Activated CD8-positive, alpha-beta T cell treated with anti-CD3 and anti-CD28 coated beads, Interleukin-2, amount 10 ng/mL, durations not matched to agents 7 days and 5 days (primary cell): Measurements from ENCODE around the gene THBD. TPM values are rescaled to one million over a fixed set of nuclear protein-coding genes. Genes with fewer than 3 reads are reported as not detected.

Experiments
- ATAC-seq: fragments of 150-1000 bp; cut with Tn5 transposase; one replicate; pipeline ENCODE4 v1.10.0; 2021; ENCODE audit warnings: moderate library complexity
- CTCF ChIA-PET: fragments of 350-600 bp; sonication (Branson Sonifier 250); formaldehyde crosslinking; loops from one replicate; lab custom pipeline; 2021; ENCODE audit warnings: antibody characterized with exemption; lab: Charles Lee
- POLR2A ChIA-PET: fragments of 350-600 bp; sonication (Branson Sonifier 250); formaldehyde crosslinking; loops from one replicate; lab custom pipeline; 2021; ENCODE audit warnings: antibody characterized with exemption; lab: Charles Lee
- DNase-seq: peaks from one replicate; pipeline ENCODE4 v3.0.0-alpha.2; 2020
- H3K27ac Mint-ChIP-seq: one replicate; pipeline ENCODE4 v1.8.0; 2021; ENCODE audit warnings: mild to moderate bottlenecking, mixed read lengths
- H3K27me3 Mint-ChIP-seq: one replicate; pipeline ENCODE4 v1.8.0; 2021; ENCODE audit warnings: low read depth, mixed read lengths
- H3K36me3 Mint-ChIP-seq: one replicate; pipeline ENCODE4 v1.8.0; 2021; ENCODE audit warnings: low read depth, mixed read lengths
- H3K4me1 Mint-ChIP-seq: one replicate; pipeline ENCODE4 v1.8.0; 2021; ENCODE audit warnings: low read depth, mixed read lengths
- H3K4me3 Mint-ChIP-seq: one replicate; pipeline ENCODE4 v1.8.0; 2021; ENCODE audit warnings: mild to moderate bottlenecking, mixed read lengths
- H3K9me3 Mint-ChIP-seq: one replicate; pipeline ENCODE4 v1.8.0; 2022; ENCODE audit warnings: mixed read lengths; ENCODE audit not compliant: insufficient read depth
- total RNA-seq, 2 experiments: library from RNA; stranded (reverse); gene quantifications; one replicate each; pipeline ENCODE4 v1.2.3, GENCODE V29; 2021

Gene THBD
- total RNA-seq, 2 experiments from 2014 or later, result not detected

GRCh38 chr20:23017516-23017915 lies 32.0 kb downstream of the THBD start:
- Mint-ChIP-seq H3K4me1 (no peaks in the 10 kb centered on the region), H3K4me3 (no peak overlapping the region), H3K27me3 (no peaks in the 10 kb centered on the region), H3K27ac (no peak overlapping the region), H3K9me3 (no peaks in the 10 kb centered on the region), H3K36me3 (no peaks in the 10 kb centered on the region)
- POLR2A ChIA-PET, result no interaction called here
- CTCF ChIA-PET, result no interaction called here
- ATAC-seq (no peak), DNase-seq (no peak)

- Mint-ChIP-seq H3K9me3 (no peaks in the 10 kb centered on the region), H3K4me1 (no peaks in the 10 kb centered on the region), H3K36me3 (no peaks in the 10 kb centered on the region), H3K27ac (no peak overlapping the region), H3K27me3 (no peaks in the 10 kb centered on the region), H3K4me3 (no peak overlapping the region)
- ChIA-PET CTCF (no interaction called here), POLR2A (no interaction called here)
- ATAC-seq (no peak), DNase-seq (no peak)
These were observed 36.0 kb downstream of the THBD start for GRCh38 chr20:23013429-23013828.

GRCh38 chr20:23011008-23011721 lies 38.3 kb downstream of the THBD start:
- H3K27ac Mint-ChIP-seq, result no peak overlapping the region
- H3K9me3 Mint-ChIP-seq, result no peaks in the 10 kb centered on the region
- no peaks in the 10 kb centered on the region for H3K36me3 Mint-ChIP-seq
- ChIA-PET POLR2A (no interaction called here), CTCF (no interaction called here)
- no peaks in the 10 kb centered on the region for H3K27me3 Mint-ChIP-seq
- no peaks in the 10 kb centered on the region for H3K4me1 Mint-ChIP-seq
- DNase-seq, result no peak
- H3K4me3 Mint-ChIP-seq, result no peak overlapping the region
- no peak for ATAC-seq

GRCh38 chr20:23010096-23010495 lies 39.4 kb downstream of the THBD start:
- DNase-seq, result no peak
- Mint-ChIP-seq H3K36me3 (no peaks in the 10 kb centered on the region), H3K4me1 (no peaks in the 10 kb centered on the region), H3K27me3 (no peaks in the 10 kb centered on the region), H3K27ac (no peak overlapping the region), H3K9me3 (no peaks in the 10 kb centered on the region), H3K4me3 (no peak overlapping the region)
- no peak for ATAC-seq
- CTCF ChIA-PET, result no interaction called here
- POLR2A ChIA-PET, result no interaction called here

- H3K36me3 Mint-ChIP-seq, result no peaks in the 10 kb centered on the region
- DNase-seq (no peak), ATAC-seq (no peak)
- CTCF ChIA-PET, result no interaction called here
- H3K27me3 Mint-ChIP-seq, result no peaks in the 10 kb centered on the region
- no peak overlapping the region for H3K27ac Mint-ChIP-seq
- H3K4me3 Mint-ChIP-seq, result no peak overlapping the region
- no peaks in the 10 kb centered on the region for H3K9me3 Mint-ChIP-seq
- no peaks in the 10 kb centered on the region for H3K4me1 Mint-ChIP-seq
- POLR2A ChIA-PET, result no interaction called here
These were observed 39.8 kb downstream of the THBD start for GRCh38 chr20:23009636-23010035.

- ChIA-PET CTCF (no interaction called here), POLR2A (no interaction called here)
- DNase-seq (no peak), ATAC-seq (no peak)
- Mint-ChIP-seq H3K4me1 (no peaks in the 10 kb centered on the region), H3K4me3 (no peak overlapping the region), H3K27ac (no peak overlapping the region), H3K36me3 (no peaks in the 10 kb centered on the region), H3K9me3 (no peaks in the 10 kb centered on the region), H3K27me3 (no peaks in the 10 kb centered on the region)
These were observed 40.8 kb downstream of the THBD start for GRCh38 chr20:23008667-23009066.

GRCh38 chr20:23007886-23008655 lies 41.4 kb downstream of the THBD start:
- no peak overlapping the region for H3K4me3 Mint-ChIP-seq
- no peak overlapping the region for H3K27ac Mint-ChIP-seq
- no peak for ATAC-seq
- no peak for DNase-seq
- no peaks in the 10 kb centered on the region for H3K36me3 Mint-ChIP-seq
- no peaks in the 10 kb centered on the region for H3K9me3 Mint-ChIP-seq
- H3K27me3 Mint-ChIP-seq, result no peaks in the 10 kb centered on the region
- ChIA-PET CTCF (no interaction called here), POLR2A (no interaction called here)
- no peaks in the 10 kb centered on the region for H3K4me1 Mint-ChIP-seq

- H3K4me3 Mint-ChIP-seq, result no peak overlapping the region
- POLR2A ChIA-PET, result no interaction called here
These were observed 42.0 kb downstream of the THBD start for GRCh38 chr20:23007462-23007861.

GRCh38 chr20:23005776-23006175 lies 43.7 kb downstream of the THBD start:
- ATAC-seq, result no peak
- Mint-ChIP-seq H3K27ac (no peak overlapping the region), H3K9me3 (no peaks in the 10 kb centered on the region), H3K36me3 (no peaks in the 10 kb centered on the region), H3K4me1 (no peaks in the 10 kb centered on the region), H3K4me3 (no peak overlapping the region), H3K27me3 (no peaks in the 10 kb centered on the region)
- DNase-seq, result no peak
- POLR2A ChIA-PET, result no interaction called here
- CTCF ChIA-PET, result no interaction called here

More at GRCh38 chr20:23007462-23007861, 42.0 kb downstream of the THBD start:
- Mint-ChIP-seq H3K27me3 (no peaks in the 10 kb centered on the region), H3K36me3 (no peaks in the 10 kb centered on the region), H3K4me1 (no peaks in the 10 kb centered on the region), H3K27ac (no peak overlapping the region), H3K9me3 (no peaks in the 10 kb centered on the region)
- CTCF ChIA-PET, result no interaction called here
- DNase-seq, result no peak
- no peak for ATAC-seq

GRCh38 chr20:23003881-23004460 lies 45.5 kb downstream of the THBD start:
- DNase-seq, result no peak
- no peak overlapping the region for H3K4me3 Mint-ChIP-seq
- ChIA-PET CTCF (no interaction called here), POLR2A (no interaction called here)
- no peaks in the 10 kb centered on the region for H3K27me3 Mint-ChIP-seq
- ATAC-seq, result no peak
- no peaks in the 10 kb centered on the region for H3K36me3 Mint-ChIP-seq
- H3K27ac Mint-ChIP-seq, result no peak overlapping the region
- H3K9me3 Mint-ChIP-seq, result no peaks in the 10 kb centered on the region
- H3K4me1 Mint-ChIP-seq, result no peaks in the 10 kb centered on the region

- ChIA-PET POLR2A (no interaction called here), CTCF (no interaction called here)
- Mint-ChIP-seq H3K9me3 (no peaks in the 10 kb centered on the region), H3K36me3 (no peaks in the 10 kb centered on the region), H3K27ac (no peak overlapping the region), H3K4me1 (no peaks in the 10 kb centered on the region), H3K27me3 (no peaks in the 10 kb centered on the region), H3K4me3 (no peak overlapping the region)
- DNase-seq (no peak), ATAC-seq (no peak)
These were observed 46.3 kb downstream of the THBD start for GRCh38 chr20:23003077-23003635.

GRCh38 chr20:23002276-23002675 lies 47.2 kb downstream of the THBD start:
- ATAC-seq (no peak), DNase-seq (no peak)
- Mint-ChIP-seq H3K4me1 (no peaks in the 10 kb centered on the region), H3K27ac (no peak overlapping the region), H3K27me3 (no peaks in the 10 kb centered on the region), H3K9me3 (no peaks in the 10 kb centered on the region), H3K4me3 (no peak overlapping the region), H3K36me3 (no peaks in the 10 kb centered on the region)
- CTCF ChIA-PET, result no interaction called here
- POLR2A ChIA-PET, result no interaction called here
